GM18861 (cell line): Measurements from ENCODE around the gene LAPTM4A.

Experiments used
- ATAC-seq: cut with Tn5 transposase; IDR thresholded peaks from one replicate; pipeline ENCODE4 v1.9.1; 2021; ENCODE audit not compliant: unreplicated experiment

Gene LAPTM4A

GRCh38 chr2:20025065-20025786 lies 26.2 kb downstream of the LAPTM4A start:
- ATAC-seq = no peak

GRCh38 chr2:20023688-20024087 lies 27.7 kb downstream of the LAPTM4A start:
- no peak for ATAC-seq

- ATAC-seq = no peak
Measured at GRCh38 chr2:20021405-20022009, 29.9 kb downstream of the LAPTM4A start.

- ATAC-seq = no peak
Measured at GRCh38 chr2:20019747-20020146, 31.7 kb downstream of the LAPTM4A start.

GRCh38 chr2:20018601-20019152 lies 32.8 kb downstream of the LAPTM4A start:
- no peak for ATAC-seq

- no peak for ATAC-seq
Measured at GRCh38 chr2:20016346-20016745, 35.1 kb downstream of the LAPTM4A start.

- ATAC-seq = no peak
Measured at GRCh38 chr2:20015482-20016083, 35.8 kb downstream of the LAPTM4A start.

- no peak for ATAC-seq
Measured at GRCh38 chr2:20013126-20013849, 38.1 kb downstream of the LAPTM4A start.

- ATAC-seq = no peak
Measured at GRCh38 chr2:20012282-20013125, 38.9 kb downstream of the LAPTM4A start, which contains the start of gene MATN3. TSS of gene MATN3 (minus strand) at chr2:20012668. CDS start at chr2:20012631, 37 bp downstream.

GRCh38 chr2:20012032-20012281 lies 39.5 kb downstream of the LAPTM4A start:
- ATAC-seq = no peak

GRCh38 chr2:20011276-20012031 lies 40.0 kb downstream of the LAPTM4A start:
- no peak for ATAC-seq

GRCh38 chr2:20008703-20009102 lies 42.7 kb downstream of the LAPTM4A start:
- no peak for ATAC-seq

GRCh38 chr2:20005891-20006470 lies 45.4 kb downstream of the LAPTM4A start:
- no peak for ATAC-seq

GRCh38 chr2:20005067-20005627 lies 46.3 kb downstream of the LAPTM4A start:
- ATAC-seq = no peak

GRCh38 chr2:20001361-20001863 lies 50.0 kb downstream of the LAPTM4A start:
- no peak for ATAC-seq

- no peak for ATAC-seq
Measured at GRCh38 chr2:19993731-19994130, 57.7 kb downstream of the LAPTM4A start.

GRCh38 chr2:19991895-19992294 lies 59.5 kb downstream of the LAPTM4A start:
- ATAC-seq = no peak

- no peak for ATAC-seq
Measured at GRCh38 chr2:19990416-19990728, 61.1 kb downstream of the LAPTM4A start.
